Loucy (cell line): ENCODE measurements around the gene C6orf47.

Source experiments
- CTCF ChIP-seq: fragments of 200-600 bp; sonication (generic); conservative IDR thresholded peaks from 2 replicates; pipeline ENCODE4 v1.5.1; 2014; ENCODE audit warnings: mild to moderate bottlenecking, antibody characterized with exemption, low read length
- EZH2phosphoT487 ChIP-seq: fragments of 200-600 bp; IDR thresholded peaks from 2 replicates; pipeline ENCODE4 v1.6.1; 2018; ENCODE audit warnings: antibody characterized with exemption, mild to moderate bottlenecking, moderate library complexity, borderline replicate concordance

GRCh38 chr6:31687860-31688693 is 27.5 kb upstream of the C6orf47 start:
- TF ChIP-seq CTCF (no peak), EZH2phosphoT487 (no peak)
